Hematopoietic multipotent progenitor cell treated with erythropoietin and hydrocortisone succinate and interleukin-3 and kit ligand, for 8 days (in vitro differentiated cells): ENCODE data around the gene USP53.
A peak's percentile ranks its signal among the peaks of the same experiment; 100 is the strongest.
"Not testable (repeated sequence)": the region's sequence is repeated elsewhere in the genome, so short reads cannot be mapped to it uniquely, and the experiment has no call there.

ENCODE experiments used
- DNase-seq: peaks from one replicate; pipeline ENCODE4 v3.0.0-alpha.2; 2015

The USP53 gene

GRCh38 chr4:119212234-119212963, at the start of gene USP53:
Gene USP53, plus strand, starts transcription at chr4:119212713. Its CDS starts 27,047 bp downstream, at chr4:119239760.
- peak; percentile 93 for DNase-seq

GRCh38 chr4:119165767-119166166, 46.7 kb upstream of the USP53 start:
- DNase-seq, result no peak

- no peak for DNase-seq
These were observed 42.3 kb upstream of the USP53 start for GRCh38 chr4:119170195-119170594.

GRCh38 chr4:119172223-119172622, 40.3 kb upstream of the USP53 start:
- no peak for DNase-seq

- not testable (repeated sequence) for DNase-seq
These were observed 38.7 kb upstream of the USP53 start for GRCh38 chr4:119173729-119174361.

- no peak for DNase-seq
These were observed 33.5 kb upstream of the USP53 start for GRCh38 chr4:119179011-119179410.

- no peak for DNase-seq
These were observed 28.4 kb upstream of the USP53 start for GRCh38 chr4:119184128-119184527.

GRCh38 chr4:119189638-119190037, 22.9 kb upstream of the USP53 start:
- no peak for DNase-seq

- DNase-seq, result no peak
These were observed 22.2 kb upstream of the USP53 start for GRCh38 chr4:119190354-119190753.

- DNase-seq, result no peak
These were observed 21.0 kb upstream of the USP53 start for GRCh38 chr4:119191505-119191904.

GRCh38 chr4:119197772-119198212, 14.7 kb upstream of the USP53 start:
- no peak for DNase-seq

- DNase-seq, result no peak
These were observed 7.6 kb upstream of the USP53 start for GRCh38 chr4:119204916-119205315.

GRCh38 chr4:119205690-119206089, 6.8 kb upstream of the USP53 start:
- no peak for DNase-seq

- no peak for DNase-seq
These were observed 6.3 kb upstream of the USP53 start for GRCh38 chr4:119206178-119206577.

- DNase-seq, result peak; percentile 6
These were observed 5.5 kb upstream of the USP53 start for GRCh38 chr4:119207051-119207450.

- DNase-seq, result peak; percentile 23
These were observed 3.4 kb upstream of the USP53 start for GRCh38 chr4:119209077-119209476.

- DNase-seq, result no peak
These were observed 2.9 kb upstream of the USP53 start for GRCh38 chr4:119209586-119209985.

GRCh38 chr4:119210775-119211174, 1.7 kb upstream of the USP53 start:
- no peak for DNase-seq

- DNase-seq, result no peak
These were observed 663 bp upstream of the USP53 start for GRCh38 chr4:119211867-119212233.

- DNase-seq, result peak; percentile 83
These were observed 572 bp downstream of the USP53 start for GRCh38 chr4:119212964-119213606.

GRCh38 chr4:119218093-119218492, 5.6 kb downstream of the USP53 start:
- no peak for DNase-seq

- no peak for DNase-seq
These were observed 8.9 kb downstream of the USP53 start for GRCh38 chr4:119221412-119221811.

GRCh38 chr4:119227690-119228089, 15.2 kb downstream of the USP53 start:
- DNase-seq, result no peak

- no peak for DNase-seq
These were observed 15.9 kb downstream of the USP53 start for GRCh38 chr4:119228406-119228805.
